ENCODE results near the gene TJP1.
"Not testable (repeated sequence)": the region's sequence is repeated elsewhere in the genome, so short reads cannot be mapped to it uniquely, and the experiment has no call there.

Gene TJP1

DNA sequence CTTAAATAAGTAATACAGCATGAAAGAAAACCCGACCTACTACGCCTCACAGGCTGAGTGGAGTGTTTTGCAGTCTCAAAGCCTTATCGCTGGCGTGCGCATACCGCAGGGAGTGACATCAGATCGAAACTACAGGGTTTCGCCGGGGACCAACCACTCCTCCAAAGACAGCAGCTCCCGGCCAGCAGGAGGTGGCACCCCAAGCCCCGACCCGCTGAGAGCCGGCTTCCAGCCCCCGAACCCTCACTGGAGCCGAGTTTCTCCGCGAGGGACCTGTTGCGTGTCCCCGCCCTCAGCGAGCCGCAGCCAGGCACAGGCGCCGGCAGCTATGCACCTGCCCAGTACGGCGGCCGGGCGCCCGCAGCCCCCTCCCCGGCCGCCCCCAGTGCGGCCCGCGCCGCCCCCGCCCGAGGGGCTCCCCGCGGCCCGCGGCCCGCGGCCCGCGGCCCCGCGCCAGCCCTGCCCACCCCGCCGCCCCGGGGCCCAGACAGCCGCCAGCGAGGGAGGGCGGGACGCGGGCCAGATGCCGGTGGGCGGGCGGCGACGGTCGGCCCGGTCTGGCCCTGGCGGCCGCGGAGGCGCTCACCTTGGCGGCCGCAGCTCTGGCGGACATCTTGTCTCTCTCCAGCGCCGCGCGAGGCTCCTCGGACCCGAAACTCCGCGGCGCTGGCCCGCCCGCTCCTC, 710 bp downstream of the TJP1 start:
- DNase-seq (ENCODE audit: low spot score) = peak; percentile 62
- TF ChIP-seq, protein P1, sequence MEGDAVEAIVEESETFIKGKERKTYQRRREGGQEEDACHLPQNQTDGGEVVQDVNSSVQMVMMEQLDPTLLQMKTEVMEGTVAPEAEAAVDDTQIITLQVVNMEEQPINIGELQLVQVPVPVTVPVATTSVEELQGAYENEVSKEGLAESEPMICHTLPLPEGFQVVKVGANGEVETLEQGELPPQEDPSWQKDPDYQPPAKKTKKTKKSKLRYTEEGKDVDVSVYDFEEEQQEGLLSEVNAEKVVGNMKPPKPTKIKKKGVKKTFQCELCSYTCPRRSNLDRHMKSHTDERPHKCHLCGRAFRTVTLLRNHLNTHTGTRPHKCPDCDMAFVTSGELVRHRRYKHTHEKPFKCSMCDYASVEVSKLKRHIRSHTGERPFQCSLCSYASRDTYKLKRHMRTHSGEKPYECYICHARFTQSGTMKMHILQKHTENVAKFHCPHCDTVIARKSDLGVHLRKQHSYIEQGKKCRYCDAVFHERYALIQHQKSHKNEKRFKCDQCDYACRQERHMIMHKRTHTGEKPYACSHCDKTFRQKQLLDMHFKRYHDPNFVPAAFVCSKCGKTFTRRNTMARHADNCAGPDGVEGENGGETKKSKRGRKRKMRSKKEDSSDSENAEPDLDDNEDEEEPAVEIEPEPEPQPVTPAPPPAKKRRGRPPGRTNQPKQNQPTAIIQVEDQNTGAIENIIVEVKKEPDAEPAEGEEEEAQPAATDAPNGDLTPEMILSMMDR (IDR thresholded peaks at IDR 0.05; ENCODE audit: extremely low read depth, missing control alignments) = no peak

DNA sequence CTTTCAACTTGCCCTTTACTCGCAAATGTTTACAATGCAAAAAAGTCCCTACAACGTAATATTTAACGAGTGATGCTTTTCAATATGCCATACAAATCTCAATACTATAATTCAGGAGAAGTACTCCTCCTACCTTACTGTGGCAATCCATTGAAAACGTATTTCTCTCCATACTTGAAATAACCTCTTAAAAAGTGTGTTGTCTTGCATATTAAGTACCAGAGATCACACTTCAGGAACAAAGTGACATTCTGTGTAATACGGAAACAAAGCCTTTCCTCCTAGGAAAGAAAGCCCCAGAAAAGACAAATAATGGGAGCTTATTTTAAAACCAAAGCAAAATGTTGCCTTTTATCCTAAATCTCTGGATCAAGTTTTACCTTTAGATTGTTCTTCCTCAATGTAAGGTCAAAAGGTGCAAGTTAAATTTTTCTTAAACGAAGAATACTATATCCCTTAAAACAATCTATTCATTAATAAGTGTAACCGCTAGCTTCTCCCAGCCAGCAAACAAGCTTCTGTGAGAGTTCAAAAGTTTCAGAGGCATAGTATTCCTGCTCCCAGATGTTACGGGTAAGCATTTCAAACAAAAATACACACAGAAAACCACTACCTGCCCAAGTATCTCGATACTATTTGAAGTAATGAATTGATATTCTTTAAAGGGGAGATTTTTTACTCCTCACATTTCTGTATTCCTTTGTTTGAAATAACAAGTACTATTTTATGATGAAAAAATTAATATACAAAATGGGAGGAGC, 1.7 kb downstream of the TJP1 start:
- no peak for DNase-seq (ENCODE audit: low spot score)
- TF ChIP-seq, protein P1 (IDR thresholded peaks at IDR 0.05; ENCODE audit: extremely low read depth, missing control alignments) = no peak

DNA sequence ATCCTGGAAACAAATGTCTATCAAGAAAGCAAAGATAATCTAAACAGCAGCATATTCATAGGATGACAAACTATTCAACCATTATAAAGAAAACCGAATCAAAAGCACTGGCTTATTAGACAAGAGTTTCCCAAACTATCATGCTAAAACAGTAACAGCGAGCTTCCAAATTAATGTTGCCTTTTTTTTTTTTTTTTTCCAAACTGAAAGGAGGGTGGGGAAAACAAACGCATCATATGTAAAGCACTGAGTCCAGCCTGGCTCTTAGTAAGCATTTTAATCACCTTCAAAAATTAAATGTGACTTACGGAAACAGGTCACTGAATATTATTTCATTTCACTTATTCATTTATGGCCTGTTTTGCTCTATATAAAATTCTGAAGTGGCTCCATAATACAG, 2.3 kb downstream of the TJP1 start:
- TF ChIP-seq, protein P1 (IDR thresholded peaks at IDR 0.05; ENCODE audit: extremely low read depth, missing control alignments) = no peak
- no peak for DNase-seq (ENCODE audit: low spot score)

DNA sequence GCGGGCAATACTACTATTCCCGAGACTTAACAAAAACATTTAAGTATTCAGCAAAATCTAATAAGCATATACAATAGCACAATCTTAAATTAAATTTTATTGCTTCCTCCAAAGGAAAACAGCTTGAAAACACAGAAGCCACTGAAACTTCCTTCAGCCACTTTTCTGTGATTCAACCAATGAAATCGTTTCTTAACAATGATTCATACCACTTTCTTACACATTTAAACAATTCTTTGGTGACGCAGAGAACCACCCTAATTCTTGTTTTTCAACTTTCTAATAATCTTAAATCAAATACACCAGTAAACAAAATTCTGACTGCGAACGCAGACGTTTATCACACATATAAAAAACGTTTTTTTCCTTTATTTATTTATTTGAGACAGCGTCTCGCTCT, 4.1 kb downstream of the TJP1 start:
- DNase-seq (ENCODE audit: low spot score) = no peak
- TF ChIP-seq, protein P1 (IDR thresholded peaks at IDR 0.05; ENCODE audit: extremely low read depth, missing control alignments) = no peak

DNA sequence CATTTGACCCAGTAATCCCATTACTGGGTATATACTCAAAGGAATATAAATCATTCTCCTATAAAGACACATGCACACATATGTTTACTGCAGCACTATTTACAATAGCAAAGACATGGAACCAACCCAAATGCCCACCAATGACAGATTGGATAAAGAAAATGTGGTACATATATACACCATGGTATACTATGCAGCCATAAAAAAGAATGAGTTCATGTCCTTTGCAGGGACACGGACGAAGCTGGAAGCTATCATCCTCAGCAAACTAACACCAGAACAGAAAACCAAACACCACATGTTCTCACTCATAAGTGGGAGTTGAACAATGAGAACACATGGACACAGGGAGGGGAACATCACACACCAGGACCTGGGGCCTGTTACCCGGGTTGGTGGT, 4.8 kb downstream of the TJP1 start:
- DNase-seq (ENCODE audit: low spot score) = not testable (repeated sequence)

DNA sequence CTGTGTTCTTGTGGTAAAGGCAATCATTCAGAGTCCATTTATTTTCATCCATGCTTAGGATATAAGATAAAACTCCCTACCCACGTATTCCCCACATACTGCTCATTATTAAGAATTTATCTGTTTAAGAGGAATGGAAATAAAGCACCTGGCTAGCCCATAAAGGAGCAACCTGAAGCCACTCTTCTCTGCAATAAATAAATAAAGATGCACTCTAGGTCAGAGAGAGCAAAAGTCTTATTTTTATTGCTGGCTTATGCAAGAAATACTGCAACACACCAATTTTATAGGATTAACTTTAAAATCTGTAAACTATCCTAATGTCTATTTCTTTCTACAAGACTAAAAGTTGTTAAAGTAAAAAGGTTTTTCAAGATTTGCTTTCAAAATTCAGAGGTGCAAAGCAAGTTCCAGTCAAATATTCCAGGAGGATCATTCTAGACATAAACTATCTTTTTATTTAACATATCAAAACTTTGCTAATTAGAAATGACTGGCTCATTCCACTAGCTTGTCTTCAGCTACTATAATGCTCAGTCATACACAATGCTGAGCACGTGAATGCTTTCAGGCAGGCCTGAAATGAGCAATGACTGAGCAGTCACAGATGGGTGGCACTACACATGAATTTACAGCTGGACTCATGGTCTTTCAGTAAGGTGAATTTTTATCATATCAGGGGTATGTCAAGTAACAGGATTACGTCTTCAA, 7.1 kb downstream of the TJP1 start:
- TF ChIP-seq, protein P1 (IDR thresholded peaks at IDR 0.05; ENCODE audit: extremely low read depth, missing control alignments) = no peak
- DNase-seq (ENCODE audit: low spot score) = no peak

DNA sequence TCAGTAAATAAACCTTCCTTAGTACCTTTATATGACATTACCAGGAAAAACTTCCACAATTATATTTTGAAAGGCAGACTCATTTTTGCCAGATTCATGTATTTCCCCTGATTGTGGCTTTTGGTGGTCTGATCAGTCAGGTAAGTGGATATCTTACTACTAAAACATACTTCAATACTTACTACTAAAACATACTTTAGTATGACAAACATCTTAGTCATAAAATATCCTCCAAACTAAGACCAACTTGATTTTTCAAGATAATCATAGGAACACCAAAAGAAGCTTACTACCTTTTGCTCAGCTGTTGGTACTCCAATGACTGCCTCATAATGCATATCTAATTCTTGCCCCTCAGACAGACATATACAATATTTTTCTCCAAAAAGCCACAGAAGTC, 9.3 kb downstream of the TJP1 start:
- DNase-seq (ENCODE audit: low spot score) = no peak
- TF ChIP-seq, protein P1 (IDR thresholded peaks at IDR 0.05; ENCODE audit: extremely low read depth, missing control alignments) = no peak

Data from GM20000 (cell line).